Vagina (tissue), 2 donors: ENCODE measurements around the gene CPSF4. TPM values are rescaled to one million over a fixed set of nuclear protein-coding genes. Genes with fewer than 3 reads are reported as not detected.
A peak's percentile ranks its signal among the peaks of the same experiment; 100 is the strongest.

Experiments
- DNase-seq, 2 donors: peaks; one replicate each; pipeline ENCODE4 v3.0.0-alpha.2; 2017; ENCODE audit errors: extremely low spot score in 2 of 2
- H3K27ac ChIP-seq: fragments of 200-600 bp; sonication (generic); one replicate; pipeline ENCODE4 v1.5.1; 2019
- H3K27me3 ChIP-seq: fragments of 200-600 bp; sonication (generic); one replicate; pipeline ENCODE4 v1.5.1; 2019
- H3K36me3 ChIP-seq, 2 donors: fragments of 200-600 bp; sonication (generic); one replicate each; pipeline ENCODE4 v1.5.1; 2017 to 2019
- H3K4me1 ChIP-seq: fragments of 200-600 bp; sonication (generic); one replicate; pipeline ENCODE4 v1.5.1; 2019
- H3K4me3 ChIP-seq, 2 donors: fragments of 200-600 bp; sonication (generic); 1 replicate in 1 of 2; 2 replicates in 1 of 2; pipeline ENCODE4 v1.5.1; 2016 to 2019
- H3K9me3 ChIP-seq: fragments of 200-600 bp; sonication (generic); one replicate; pipeline ENCODE4 v1.5.1; 2019
- CTCF ChIP-seq, 3 experiments: fragments of 450-650 bp in 2 of 3; fragments of 200-600 bp in 1 of 3; sonication (generic) in 1 of 3; IDR thresholded peaks; one replicate each; pipeline ENCODE4 v1.5.1; 2017 to 2019; ENCODE audit warnings: antibody characterized with exemption in 3 of 3, mild to moderate bottlenecking in 2 of 3, moderate library complexity in 2 of 3
- POLR2A ChIP-seq, 2 donors: fragments of 450-650 bp; IDR thresholded peaks; one replicate each; pipeline ENCODE4 v1.6.1; 2017; ENCODE audit warnings: antibody characterized with exemption in 2 of 2, mild to moderate bottlenecking in 2 of 2, moderate library complexity in 2 of 2
- POLR2AphosphoS5 ChIP-seq, 2 donors: sonication (generic); formaldehyde crosslinking; IDR thresholded peaks; one replicate each; pipeline ENCODE4 v1.9.0; 2017; ENCODE audit warnings: antibody characterized with exemption in 2 of 2, mild to moderate bottlenecking in 2 of 2, low read depth in 1 of 2; ENCODE audit not compliant: insufficient read depth in 1 of 2
- intact Hi-C: fragments of 100-400 bp; cut with DNase I; formaldehyde crosslinking; loops from one replicate; pipeline ENCODE4 v1.15.1; 2023
- total RNA-seq: library from RNA; depleted of rRNA; stranded (reverse); fragments of >200 nt; gene quantifications from one replicate; pipeline ENCODE4 v1.2.3, GENCODE V29; 2016

The CPSF4 gene
- total RNA-seq, 1 donor from 2014 or later: 23.8 TPM

GRCh38 chr7:99393355-99394187 lies 45.2 kb upstream of the CPSF4 start:
- peak overlapping the region; percentile 46 to 54 for H3K4me3 ChIP-seq
- H3K9me3 ChIP-seq: no peaks in the 10 kb centered on the region
- H3K27ac ChIP-seq: peak overlapping the region; percentile 71
- peaks cover 22% of the 10 kb centered on the region for H3K4me1 ChIP-seq
- no peak for TF ChIP-seq POLR2A (IDR thresholded peaks at IDR 0.05)
- TF ChIP-seq CTCF (IDR thresholded peaks at IDR 0.05): no peak
- no peak for TF ChIP-seq POLR2AphosphoS5 (IDR thresholded peaks at IDR 0.05; ENCODE audit: insufficient read depth in 1 of 2, low read depth in 1 of 2)
- intact Hi-C loops: no loop called here
- H3K27me3 ChIP-seq: no peaks in the 10 kb centered on the region
- H3K36me3 ChIP-seq: peaks cover 0 to 63% of the 10 kb centered on the region in 2 donors
- no peak for DNase-seq

- peaks cover 0 to 64% of the 10 kb centered on the region in 2 donors for H3K36me3 ChIP-seq
- H3K4me1 ChIP-seq: peaks cover 22% of the 10 kb centered on the region
- no peak overlapping the region for H3K27ac ChIP-seq
- no peaks in the 10 kb centered on the region for H3K27me3 ChIP-seq
- no peak for DNase-seq
- no peak overlapping the region for H3K4me3 ChIP-seq
- H3K9me3 ChIP-seq: no peaks in the 10 kb centered on the region
- TF ChIP-seq POLR2AphosphoS5 (IDR thresholded peaks at IDR 0.05; ENCODE audit: insufficient read depth in 1 of 2, low read depth in 1 of 2) (no peak), POLR2A (IDR thresholded peaks at IDR 0.05) (no peak), CTCF (IDR thresholded peaks at IDR 0.05) (no peak)
- intact Hi-C loops: no loop called here
These were observed 44.6 kb upstream of the CPSF4 start for GRCh38 chr7:99394188-99394502.

- Histone ChIP-seq H3K36me3 (peaks cover 0 to 68% of the 10 kb centered on the region in 2 donors), H3K27me3 (no peaks in the 10 kb centered on the region), H3K4me3 (no peak overlapping the region), H3K27ac (no peak overlapping the region), H3K4me1 (peaks cover 22% of the 10 kb centered on the region), H3K9me3 (no peaks in the 10 kb centered on the region)
- intact Hi-C loops: no loop called here
- no peak for DNase-seq
- TF ChIP-seq CTCF (IDR thresholded peaks at IDR 0.05): no peak
- TF ChIP-seq POLR2AphosphoS5 (IDR thresholded peaks at IDR 0.05; ENCODE audit: insufficient read depth in 1 of 2, low read depth in 1 of 2): no peak
- TF ChIP-seq POLR2A (IDR thresholded peaks at IDR 0.05): no peak
These were observed 43.0 kb upstream of the CPSF4 start for GRCh38 chr7:99395616-99396327.

- peaks cover 22% of the 10 kb centered on the region for H3K4me1 ChIP-seq
- no peak overlapping the region for H3K4me3 ChIP-seq
- no peak for TF ChIP-seq CTCF (IDR thresholded peaks at IDR 0.05)
- no peak for TF ChIP-seq POLR2AphosphoS5 (IDR thresholded peaks at IDR 0.05; ENCODE audit: insufficient read depth in 1 of 2, low read depth in 1 of 2)
- no peak for TF ChIP-seq POLR2A (IDR thresholded peaks at IDR 0.05)
- no peaks in the 10 kb centered on the region for H3K27me3 ChIP-seq
- H3K27ac ChIP-seq: no peak overlapping the region
- no peaks in the 10 kb centered on the region for H3K9me3 ChIP-seq
- intact Hi-C loops: no loop called here
- H3K36me3 ChIP-seq: peaks cover 0 to 71% of the 10 kb centered on the region in 2 donors
- DNase-seq: no peak
These were observed 42.1 kb upstream of the CPSF4 start for GRCh38 chr7:99396418-99397296.
